ENCODE measurements around the gene MYL9.

DNA sequence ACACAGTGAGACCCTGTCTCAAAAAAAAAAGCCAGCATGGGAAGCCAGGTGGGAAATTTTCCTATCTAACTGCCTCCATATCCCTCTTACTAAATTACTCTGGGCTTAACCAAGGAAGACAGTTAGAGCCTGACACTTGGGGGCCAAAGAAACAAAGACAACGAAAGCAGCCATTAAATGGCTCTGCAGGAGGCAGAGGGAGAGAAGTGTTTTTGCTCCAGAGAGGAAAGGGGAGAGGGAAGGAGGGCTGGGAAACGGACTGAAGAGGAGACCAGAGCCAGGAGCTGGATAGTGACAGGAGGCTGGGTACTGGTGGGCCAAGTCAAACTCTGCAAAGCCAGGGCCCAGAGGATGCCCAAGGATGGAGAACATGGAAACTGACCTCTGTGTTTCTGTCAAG lies 21.4 kb downstream of the MYL9 start:
- TF ChIP-seq, protein P1, sequence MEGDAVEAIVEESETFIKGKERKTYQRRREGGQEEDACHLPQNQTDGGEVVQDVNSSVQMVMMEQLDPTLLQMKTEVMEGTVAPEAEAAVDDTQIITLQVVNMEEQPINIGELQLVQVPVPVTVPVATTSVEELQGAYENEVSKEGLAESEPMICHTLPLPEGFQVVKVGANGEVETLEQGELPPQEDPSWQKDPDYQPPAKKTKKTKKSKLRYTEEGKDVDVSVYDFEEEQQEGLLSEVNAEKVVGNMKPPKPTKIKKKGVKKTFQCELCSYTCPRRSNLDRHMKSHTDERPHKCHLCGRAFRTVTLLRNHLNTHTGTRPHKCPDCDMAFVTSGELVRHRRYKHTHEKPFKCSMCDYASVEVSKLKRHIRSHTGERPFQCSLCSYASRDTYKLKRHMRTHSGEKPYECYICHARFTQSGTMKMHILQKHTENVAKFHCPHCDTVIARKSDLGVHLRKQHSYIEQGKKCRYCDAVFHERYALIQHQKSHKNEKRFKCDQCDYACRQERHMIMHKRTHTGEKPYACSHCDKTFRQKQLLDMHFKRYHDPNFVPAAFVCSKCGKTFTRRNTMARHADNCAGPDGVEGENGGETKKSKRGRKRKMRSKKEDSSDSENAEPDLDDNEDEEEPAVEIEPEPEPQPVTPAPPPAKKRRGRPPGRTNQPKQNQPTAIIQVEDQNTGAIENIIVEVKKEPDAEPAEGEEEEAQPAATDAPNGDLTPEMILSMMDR (IDR thresholded peaks at IDR 0.05 in 4 of 5, conservative IDR thresholded peaks at IDR 0.05 in 1 of 5) = no peak
- TF ChIP-seq POLR2A (IDR thresholded peaks at IDR 0.05) = no peak
